Activated CD8-positive, alpha-beta memory T cell treated with anti-CD3 and anti-CD28 coated beads for 4 hours (primary cell): ENCODE measurements around the gene FGF7.
"Not testable (repeated sequence)": the region's sequence is repeated elsewhere in the genome, so short reads cannot be mapped to it uniquely, and the experiment has no call there.

Experiments used
- DNase-seq, 2 donors: peaks; one replicate each; pipeline ENCODE4 v3.0.0-alpha.2; 2020; ENCODE audit warnings: low read depth in 2 of 2

FGF7 gene

DNA sequence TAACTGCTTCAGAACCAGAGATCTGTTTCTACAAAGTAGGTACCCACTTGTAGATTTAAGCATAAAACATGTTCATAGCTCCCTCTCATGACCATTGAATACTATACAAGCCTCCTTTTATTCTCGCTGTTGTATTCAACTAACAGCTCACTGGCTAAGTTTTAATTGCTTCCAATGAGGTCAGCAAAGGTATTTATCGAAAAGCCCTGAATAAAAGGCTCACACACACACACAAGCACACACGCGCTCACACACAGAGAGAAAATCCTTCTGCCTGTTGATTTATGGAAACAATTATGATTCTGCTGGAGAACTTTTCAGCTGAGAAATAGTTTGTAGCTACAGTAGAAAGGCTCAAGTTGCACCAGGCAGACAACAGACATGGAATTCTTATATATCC, at the start of gene FGF7:
TSS of gene FGF7 (plus strand) at position 222 of the 400 bp plus-strand sequence. CDS start 1,056 bp downstream, outside the sequence.
- no peak for DNase-seq

- DNase-seq, result no peak
Measured at GRCh38 chr15:49379996-49380395, 43.0 kb upstream of the FGF7 start.

GRCh38 chr15:49380912-49381311, 42.1 kb upstream of the FGF7 start:
- DNase-seq, result no peak

- DNase-seq, result no peak
Measured at GRCh38 chr15:49382394-49382793, 40.6 kb upstream of the FGF7 start.

GRCh38 chr15:49383266-49383665, 39.8 kb upstream of the FGF7 start:
- no peak for DNase-seq

DNA sequence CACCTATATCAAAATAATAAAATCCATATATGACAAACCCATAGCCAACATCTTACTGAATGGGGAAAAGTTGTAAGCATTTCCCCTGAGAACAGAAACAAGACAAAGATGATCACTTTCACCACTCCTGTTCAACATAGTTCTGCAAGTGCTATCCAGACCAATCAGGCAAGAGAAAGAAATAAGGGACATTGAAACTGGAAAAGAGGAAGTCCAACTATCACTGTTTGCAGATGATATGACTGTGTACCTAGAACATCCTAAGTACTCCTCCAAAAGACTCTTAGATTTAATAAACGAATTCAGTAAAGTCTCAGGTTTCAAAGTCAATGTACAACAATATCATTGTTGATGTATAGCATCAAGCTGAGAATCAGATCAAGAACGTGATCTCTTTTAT, 35.6 kb upstream of the FGF7 start:
- no peak for DNase-seq

GRCh38 chr15:49402515-49403296, 20.3 kb upstream of the FGF7 start:
- not testable (repeated sequence) for DNase-seq

DNA sequence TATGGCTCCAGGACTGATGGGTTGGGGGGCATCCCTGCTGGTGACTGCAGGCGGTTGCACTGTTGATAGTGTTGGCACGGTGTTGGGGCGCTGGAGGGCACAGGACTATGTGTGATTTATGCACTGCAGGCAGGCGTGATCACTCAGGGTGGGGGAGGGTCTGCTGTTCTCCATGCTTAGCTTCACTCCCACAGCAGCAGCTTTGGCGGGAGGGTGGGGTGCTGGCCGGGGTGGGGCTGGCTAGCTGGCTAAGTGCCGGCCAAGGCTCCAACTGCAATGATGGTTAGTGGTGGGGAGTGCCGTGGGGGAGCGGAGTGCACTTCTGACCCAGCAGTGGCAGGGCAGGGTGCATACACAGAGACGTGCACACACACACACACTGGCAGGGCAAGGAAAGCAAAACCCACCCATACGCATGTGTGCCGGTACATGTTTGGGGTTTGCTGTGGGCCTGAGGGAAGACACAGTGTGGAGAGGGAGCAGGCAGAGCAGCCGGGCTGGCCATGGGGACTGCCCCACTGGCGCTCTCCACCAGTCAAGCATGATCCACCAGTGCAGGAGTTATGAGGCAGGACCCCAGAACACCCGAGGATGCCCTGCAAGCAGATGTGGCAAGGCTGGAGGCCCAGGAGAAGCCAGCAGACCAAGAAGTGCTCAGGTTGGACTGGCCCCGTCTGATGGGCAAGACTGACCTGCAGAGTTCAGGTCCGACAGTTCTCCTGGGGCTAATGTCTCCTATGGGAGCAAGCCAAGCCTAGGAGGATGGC, 16.5 kb upstream of the FGF7 start:
- DNase-seq, result no peak

GRCh38 chr15:49410641-49411040, 12.4 kb upstream of the FGF7 start:
- DNase-seq, result no peak

GRCh38 chr15:49412797-49413196, 10.2 kb upstream of the FGF7 start:
- DNase-seq, result no peak

DNA sequence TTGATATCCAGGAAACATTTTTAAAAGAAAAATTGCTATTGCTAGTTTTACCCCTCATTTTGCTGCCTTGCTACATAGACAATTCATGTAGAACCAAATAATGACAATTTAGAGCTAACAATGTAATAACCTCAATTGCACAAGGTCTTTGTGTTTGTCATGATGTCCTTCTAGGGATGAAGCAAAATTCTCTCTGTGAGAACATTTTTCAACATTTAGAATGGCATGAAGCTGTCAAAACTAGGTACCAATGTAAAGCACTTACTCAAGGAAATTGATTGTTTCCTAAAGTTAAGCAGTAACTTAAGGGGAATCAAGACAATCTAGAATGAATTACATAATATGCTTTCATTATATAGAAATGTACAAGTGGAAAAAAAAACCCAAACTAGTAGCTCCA, 7.9 kb upstream of the FGF7 start:
- no peak for DNase-seq

DNA sequence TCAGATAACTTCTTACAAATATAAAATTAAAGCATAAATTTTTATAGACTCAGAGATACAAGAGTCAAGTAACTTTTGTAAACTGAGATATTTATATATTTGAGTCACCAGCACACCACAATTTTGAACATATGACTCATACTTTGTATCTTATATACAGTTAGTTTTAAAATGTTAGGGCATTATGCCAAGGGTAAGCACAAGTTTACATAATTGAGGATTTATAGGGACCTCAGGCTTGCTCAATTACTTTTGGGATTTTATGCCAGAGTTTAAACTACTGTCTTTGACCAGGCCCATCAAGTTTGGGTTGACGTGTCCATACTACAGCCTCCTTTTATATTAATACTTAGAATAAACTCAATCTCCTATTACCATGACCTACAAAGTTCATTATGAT, 7.4 kb upstream of the FGF7 start:
- DNase-seq, result no peak

GRCh38 chr15:49418811-49419210, 4.2 kb upstream of the FGF7 start:
- DNase-seq, result no peak

DNA sequence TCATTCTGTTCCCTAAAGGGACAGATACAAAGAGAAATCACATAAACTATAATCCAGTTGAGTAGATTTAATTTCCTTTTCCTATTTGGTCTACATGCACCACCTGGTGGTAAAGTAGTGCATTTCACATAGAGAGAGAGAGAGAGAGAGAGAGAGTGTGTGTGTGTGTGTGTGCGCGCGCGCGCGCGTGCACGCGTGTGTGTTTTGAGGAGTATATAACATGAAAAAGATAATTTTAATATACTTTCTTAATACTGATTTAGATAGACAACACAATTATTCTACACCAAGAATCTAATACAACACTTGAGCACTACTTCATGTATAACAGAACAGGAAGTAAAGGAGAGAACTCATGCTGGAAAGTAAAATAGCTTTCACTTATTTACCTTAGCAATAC, 1.1 kb upstream of the FGF7 start:
- no peak for DNase-seq

DNA sequence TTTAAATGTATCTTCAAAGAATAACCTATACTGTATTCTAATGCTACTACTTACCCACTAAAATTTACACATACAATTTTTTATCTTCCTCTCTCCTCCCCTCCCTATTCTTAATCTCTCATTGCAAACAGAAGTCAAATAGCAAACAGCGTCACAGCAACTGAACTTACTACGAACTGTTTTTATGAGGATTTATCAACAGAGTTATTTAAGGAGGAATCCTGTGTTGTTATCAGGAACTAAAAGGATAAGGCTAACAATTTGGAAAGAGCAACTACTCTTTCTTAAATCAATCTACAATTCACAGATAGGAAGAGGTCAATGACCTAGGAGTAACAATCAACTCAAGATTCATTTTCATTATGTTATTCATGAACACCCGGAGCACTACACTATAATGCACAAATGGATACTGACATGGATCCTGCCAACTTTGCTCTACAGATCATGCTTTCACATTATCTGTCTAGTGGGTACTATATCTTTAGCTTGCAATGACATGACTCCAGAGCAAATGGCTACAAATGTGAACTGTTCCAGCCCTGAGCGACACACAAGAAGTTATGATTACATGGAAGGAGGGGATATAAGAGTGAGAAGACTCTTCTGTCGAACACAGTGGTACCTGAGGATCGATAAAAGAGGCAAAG, 984 bp downstream of the FGF7 start:
- DNase-seq, result no peak

- no peak for DNase-seq
Measured at GRCh38 chr15:49424954-49425353, 1.9 kb downstream of the FGF7 start.

DNA sequence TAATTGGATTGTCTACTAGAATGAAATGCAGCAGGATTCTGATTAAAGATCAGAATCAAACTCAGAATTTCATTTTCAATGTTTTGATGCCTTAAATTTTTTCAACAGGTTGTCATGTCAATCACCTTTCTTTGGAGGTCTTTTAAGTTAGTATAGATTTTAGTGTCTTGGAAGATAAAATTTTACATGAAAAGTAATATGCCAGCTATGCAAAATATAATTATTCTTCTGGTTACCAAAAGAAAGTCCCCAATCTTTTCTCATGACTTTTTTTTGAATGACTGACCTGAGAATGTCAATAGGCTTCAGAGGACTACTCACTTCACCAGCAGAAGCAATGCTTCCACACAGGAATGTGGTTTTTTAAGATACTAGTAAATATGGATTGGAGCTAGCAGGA, 4.3 kb downstream of the FGF7 start:
- DNase-seq, result no peak

DNA sequence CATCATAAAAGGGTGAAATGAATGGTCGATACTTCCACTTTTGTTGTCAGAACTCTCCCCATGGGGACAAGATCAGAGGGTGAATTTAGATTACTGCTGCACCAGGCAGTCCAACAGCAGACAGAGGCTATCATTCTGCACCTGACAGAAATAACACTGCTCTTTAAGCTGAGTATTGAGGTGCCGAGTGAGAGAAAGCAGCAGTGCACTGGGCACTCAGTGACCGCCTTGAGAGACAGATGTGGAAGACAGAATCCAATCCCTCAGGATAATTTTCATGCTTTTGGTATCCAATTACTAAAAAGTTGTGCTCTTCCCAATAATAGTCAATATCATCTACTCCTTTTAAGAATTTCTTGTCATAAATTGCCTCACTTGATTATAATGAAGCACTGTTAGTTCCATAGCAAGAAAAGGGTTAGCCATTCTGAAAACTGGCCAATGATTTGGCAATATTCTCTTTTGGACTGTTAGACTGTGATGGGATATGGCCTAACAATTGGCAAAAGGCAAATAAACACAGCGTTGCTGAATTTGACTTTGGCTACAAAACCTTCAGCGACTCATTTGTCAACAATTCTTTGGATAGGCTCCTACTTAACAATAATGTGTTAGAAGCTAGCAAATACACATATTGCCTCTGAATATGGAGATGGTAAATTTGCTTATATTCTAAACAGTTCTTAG, 5.5 kb downstream of the FGF7 start:
- DNase-seq, result no peak

- no peak for DNase-seq
Measured at GRCh38 chr15:49430046-49430445, 7.0 kb downstream of the FGF7 start.

GRCh38 chr15:49435174-49435573, 12.1 kb downstream of the FGF7 start:
- DNase-seq, result no peak

DNA sequence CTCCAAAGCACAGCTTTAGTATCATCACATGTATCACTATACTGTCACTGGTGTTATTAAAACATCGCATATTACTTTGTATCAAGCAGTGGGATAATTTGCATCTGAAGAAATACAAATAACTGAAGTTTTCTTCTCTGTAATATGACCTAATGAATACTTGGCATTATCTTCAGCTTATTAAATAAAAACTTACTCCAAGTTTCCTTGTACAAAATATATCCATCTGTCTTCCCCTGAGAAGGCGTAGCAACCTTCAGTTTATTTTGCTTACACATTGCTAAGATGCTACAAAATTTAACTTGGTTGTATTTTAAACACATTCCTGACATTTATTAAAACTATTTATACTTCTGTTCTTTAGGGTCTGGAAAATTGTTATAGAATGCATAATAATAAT, 13.7 kb downstream of the FGF7 start:
- no peak for DNase-seq

DNA sequence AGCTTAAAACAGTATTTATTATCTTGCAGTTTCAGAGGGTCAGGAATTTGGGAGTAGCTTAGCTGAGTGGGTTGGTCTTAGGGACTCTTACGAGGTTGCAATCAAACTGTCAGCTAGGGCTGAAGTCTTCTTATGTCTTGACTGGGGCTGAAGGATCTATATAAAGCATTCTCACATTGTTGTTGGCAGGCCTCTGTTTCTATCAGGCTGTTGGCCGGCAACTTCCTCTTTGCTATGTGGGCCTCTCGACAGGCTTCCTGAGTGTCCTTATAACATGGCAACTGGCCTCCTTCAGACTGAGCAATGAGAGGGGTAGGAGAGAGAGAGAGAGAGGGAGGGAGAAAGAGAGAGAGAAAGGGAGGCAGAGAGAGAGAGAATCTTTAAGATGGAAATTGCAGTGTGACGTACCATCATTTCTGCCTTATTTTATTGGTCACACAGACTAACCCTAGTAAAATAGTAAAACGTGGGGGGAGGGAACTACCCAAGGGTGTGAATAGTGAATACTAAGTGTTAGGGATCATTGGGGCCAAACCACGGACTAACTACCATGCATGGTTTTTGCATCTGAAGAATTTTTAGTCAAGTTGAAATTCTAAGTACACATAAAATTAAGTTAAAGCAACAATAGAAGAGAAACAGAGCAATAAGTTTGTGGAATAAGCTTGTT, 16.1 kb downstream of the FGF7 start:
- DNase-seq, result no peak
